ENCODE measurements around the gene SNX5.
A peak's percentile ranks its signal among the peaks of the same experiment; 100 is the strongest.

The SNX5 gene

DNA sequence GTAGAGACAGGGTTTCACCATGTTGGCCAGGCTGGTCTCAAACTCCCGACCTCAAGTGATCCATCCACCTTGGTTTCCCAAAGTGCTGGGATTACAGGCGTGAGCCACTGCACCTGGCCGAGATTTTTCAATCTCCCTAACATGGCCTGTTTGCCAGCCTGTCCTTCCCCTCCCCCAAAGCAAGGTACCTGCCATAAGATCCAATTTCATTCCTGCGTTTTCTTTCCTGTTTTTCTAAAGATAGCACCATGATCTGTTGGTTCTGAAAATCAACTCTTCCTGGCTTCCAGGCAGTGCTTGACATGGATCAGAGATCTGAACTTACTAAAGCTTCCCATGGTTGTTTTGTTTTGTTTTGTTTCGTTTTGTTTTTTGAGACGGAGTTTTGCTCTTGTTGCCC, 7.7 kb upstream of the SNX5 start:
- no peak for DNase-seq (ENCODE audit: extremely low read depth, low read depth)
- H3K4me3 ChIP-seq (replicated peaks; ENCODE audit: low read depth, low read length) = no peak overlapping the region
- TF ChIP-seq, protein P1, sequence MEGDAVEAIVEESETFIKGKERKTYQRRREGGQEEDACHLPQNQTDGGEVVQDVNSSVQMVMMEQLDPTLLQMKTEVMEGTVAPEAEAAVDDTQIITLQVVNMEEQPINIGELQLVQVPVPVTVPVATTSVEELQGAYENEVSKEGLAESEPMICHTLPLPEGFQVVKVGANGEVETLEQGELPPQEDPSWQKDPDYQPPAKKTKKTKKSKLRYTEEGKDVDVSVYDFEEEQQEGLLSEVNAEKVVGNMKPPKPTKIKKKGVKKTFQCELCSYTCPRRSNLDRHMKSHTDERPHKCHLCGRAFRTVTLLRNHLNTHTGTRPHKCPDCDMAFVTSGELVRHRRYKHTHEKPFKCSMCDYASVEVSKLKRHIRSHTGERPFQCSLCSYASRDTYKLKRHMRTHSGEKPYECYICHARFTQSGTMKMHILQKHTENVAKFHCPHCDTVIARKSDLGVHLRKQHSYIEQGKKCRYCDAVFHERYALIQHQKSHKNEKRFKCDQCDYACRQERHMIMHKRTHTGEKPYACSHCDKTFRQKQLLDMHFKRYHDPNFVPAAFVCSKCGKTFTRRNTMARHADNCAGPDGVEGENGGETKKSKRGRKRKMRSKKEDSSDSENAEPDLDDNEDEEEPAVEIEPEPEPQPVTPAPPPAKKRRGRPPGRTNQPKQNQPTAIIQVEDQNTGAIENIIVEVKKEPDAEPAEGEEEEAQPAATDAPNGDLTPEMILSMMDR (IDR thresholded peaks at IDR 0.05; ENCODE audit: low read depth, low read length, missing control alignments) = no peak

DNA sequence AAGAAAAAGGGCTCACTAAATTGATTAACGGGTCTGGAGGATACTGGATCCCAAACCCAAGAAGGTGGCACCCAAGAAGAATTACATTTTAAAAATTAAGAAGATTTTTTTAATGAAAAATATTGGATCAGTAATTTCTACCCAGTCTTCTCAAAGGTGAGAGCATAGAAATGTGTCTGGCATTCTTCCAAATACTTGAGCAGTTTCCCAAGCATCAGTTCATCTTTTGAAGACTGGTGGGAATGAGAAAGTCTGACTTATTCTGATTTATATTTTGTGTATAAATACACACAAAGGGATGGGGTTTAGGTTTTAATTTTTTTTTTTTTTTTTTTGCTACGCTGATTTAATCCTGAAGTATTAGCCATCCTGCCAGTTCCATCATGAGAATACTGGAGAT, 3.5 kb upstream of the SNX5 start:
- H3K4me3 ChIP-seq (replicated peaks; ENCODE audit: low read depth, low read length) = peak overlapping the region; percentile 86
- no peak for DNase-seq (ENCODE audit: extremely low read depth, low read depth)
- TF ChIP-seq, protein P1 (IDR thresholded peaks at IDR 0.05; ENCODE audit: low read depth, low read length, missing control alignments) = no peak

DNA sequence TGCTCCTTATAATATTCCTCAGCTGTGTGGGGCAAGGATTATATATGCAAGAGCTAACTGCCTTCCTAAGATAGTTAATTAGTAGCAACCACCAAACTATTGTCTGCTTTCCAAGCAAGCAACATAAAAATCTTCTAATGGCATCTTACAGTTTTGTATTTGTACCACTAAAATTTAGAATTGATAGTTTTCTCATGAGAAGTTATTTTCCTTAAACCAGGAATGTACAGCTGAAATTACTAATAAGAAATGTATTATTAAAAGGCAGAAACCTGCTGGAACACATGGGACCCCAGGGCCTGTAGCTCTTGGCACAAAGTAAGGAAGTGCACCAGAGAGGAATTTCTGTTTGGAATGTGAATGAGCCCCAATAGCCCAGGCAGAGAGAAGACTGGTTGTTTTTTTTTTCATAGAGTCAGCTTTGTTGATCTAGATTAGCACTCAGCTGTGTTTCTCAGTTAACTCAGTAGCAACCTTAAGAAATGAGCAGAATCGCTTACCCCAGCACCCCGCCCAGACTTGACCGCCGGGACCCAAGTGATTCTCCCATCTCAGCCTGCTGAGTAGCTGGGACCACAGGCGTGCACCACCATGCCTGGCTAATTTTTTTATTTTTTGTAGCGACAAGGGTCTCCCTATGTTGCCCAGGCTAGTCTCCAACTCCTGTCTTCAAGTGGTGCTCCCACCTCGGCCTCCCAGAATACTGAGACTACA, 2.9 kb upstream of the SNX5 start:
- H3K4me3 ChIP-seq (replicated peaks; ENCODE audit: low read depth, low read length) = peak overlapping the region; percentile 86
- no peak for DNase-seq (ENCODE audit: extremely low read depth, low read depth)
- TF ChIP-seq, protein P1 (IDR thresholded peaks at IDR 0.05; ENCODE audit: low read depth, low read length, missing control alignments) = no peak

DNA sequence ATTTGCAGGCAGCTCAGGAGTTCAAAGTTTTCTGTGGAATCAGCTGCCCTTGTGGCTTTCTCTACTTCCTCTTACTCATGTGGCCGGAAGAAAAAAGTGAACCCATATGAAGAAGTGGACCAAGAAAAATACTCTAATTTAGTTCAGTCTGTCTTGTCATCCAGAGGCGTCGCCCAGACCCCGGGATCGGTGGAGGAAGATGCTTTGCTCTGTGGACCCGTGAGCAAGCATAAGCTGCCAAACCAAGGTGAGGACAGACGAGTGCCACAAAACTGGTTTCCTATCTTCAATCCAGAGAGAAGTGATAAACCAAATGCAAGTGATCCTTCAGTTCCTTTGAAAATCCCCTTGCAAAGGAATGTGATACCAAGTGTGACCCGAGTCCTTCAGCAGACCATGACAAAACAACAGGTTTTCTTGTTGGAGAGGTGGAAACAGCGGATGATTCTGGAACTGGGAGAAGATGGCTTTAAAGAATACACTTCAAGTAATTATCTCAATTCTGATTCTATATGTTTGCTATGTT, 1.4 kb upstream of the SNX5 start:
- TF ChIP-seq, protein P1 (IDR thresholded peaks at IDR 0.05; ENCODE audit: low read depth, low read length, missing control alignments) = no peak
- DNase-seq (ENCODE audit: extremely low read depth, low read depth) = no peak
- peak overlapping the region; percentile 86 for H3K4me3 ChIP-seq (replicated peaks; ENCODE audit: low read depth, low read length)

DNA sequence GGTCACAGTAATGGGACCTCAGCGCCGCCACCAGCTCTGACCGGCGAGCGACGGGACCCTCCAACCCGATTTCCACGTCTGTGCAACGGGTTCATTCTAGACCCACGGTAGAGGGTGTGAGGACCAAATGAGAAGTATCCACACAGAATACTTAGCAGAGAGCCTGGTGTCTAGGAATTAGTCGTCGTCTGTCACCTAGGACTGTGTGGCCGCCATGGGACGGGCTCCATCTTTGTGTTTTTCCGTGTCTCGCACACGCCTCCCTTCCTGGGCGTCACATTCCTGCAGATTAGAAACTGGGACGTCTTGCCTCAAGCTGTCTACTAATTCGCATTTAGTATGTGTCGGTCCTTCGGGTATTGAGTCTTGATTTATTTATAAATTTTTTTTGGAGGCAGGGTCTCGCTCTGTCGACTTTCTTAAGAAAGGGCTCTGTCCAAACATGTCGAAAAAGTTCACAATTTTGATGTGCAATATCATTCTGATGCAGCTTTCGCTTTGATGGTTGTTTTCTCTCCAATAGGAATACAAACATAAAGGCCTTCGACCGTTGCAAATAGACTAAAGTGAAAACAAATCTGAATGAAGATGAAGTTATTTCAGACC, 787 bp upstream of the SNX5 start:
- DNase-seq (ENCODE audit: extremely low read depth, low read depth) = no peak
- TF ChIP-seq, protein P1 (IDR thresholded peaks at IDR 0.05; ENCODE audit: low read depth, low read length, missing control alignments) = no peak
- peak overlapping the region; percentile 86 for H3K4me3 ChIP-seq (replicated peaks; ENCODE audit: low read depth, low read length)

DNA sequence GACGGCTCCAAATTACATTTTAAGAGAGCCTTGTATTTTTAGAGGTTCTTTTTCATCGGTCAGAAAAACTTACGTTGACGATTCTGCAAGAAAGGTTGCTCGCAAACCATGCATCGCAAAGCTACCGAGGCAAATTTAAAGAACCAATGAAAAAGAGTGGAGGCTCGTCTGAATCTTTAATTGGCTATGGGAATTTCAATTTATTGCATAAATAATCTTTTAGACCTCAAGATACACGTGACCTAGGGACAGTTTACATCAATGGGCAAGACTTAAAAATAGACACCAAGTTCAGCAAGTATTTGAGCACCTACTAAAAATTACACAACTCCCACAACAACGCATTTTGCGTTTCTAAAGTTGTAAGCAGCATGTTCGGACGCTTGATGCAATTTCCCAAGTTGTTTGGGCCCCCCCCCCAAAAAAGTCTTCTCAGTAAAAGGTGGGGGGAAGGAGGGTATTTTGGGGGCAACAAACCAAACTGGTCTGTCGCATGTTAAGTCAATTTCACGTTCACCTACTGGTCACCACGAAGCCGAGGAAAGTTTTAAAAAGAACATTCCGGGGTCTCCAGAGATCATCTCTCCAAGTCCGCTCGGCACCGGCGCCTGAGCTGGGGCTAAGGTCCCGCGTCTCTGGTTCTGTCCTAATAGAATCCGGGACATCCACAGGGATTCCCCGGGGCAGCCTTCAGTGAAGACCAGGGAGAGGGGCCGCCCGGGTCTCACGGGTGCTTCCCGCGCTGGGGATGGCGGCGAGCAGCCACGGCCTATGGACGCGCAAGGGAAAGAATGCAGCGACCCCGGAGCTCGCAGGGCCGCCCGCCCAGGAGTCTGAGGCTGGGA, 851 bp downstream of the SNX5 start:
- TF ChIP-seq, protein P1 (IDR thresholded peaks at IDR 0.05; ENCODE audit: low read depth, low read length, missing control alignments) = no peak
- DNase-seq (ENCODE audit: extremely low read depth, low read depth) = no peak
- peak overlapping the region; percentile 86 for H3K4me3 ChIP-seq (replicated peaks; ENCODE audit: low read depth, low read length)

Measured in HFF-Myc (cell line).